Thoracic aorta (tissue), 2 donors: ENCODE data around the gene STAT5B. TPM values are rescaled to one million over a fixed set of nuclear protein-coding genes. Genes with fewer than 3 reads are reported as not detected.
"Not testable (repeated sequence)": the region's sequence is repeated elsewhere in the genome, so short reads cannot be mapped to it uniquely, and the experiment has no call there.

ENCODE experiments used
- ATAC-seq: fragments of 150-250 bp; one replicate; pipeline ENCODE4 v1.8.0; 2017; ENCODE audit warnings: low read depth; ENCODE audit not compliant: insufficient number of reproducible peaks, low FRiP score
- DNase-seq: peaks from one replicate; pipeline ENCODE4 v3.0.0-alpha.2; 2020; ENCODE audit warnings: low spot score
- H3K27ac ChIP-seq, 2 donors: fragments of 200-600 bp; sonication (generic); 1 replicate in 1 of 2; 2 replicates in 1 of 2; pipeline ENCODE4 v1.5.1; 2016; ENCODE audit warnings: mild to moderate bottlenecking in 2 of 2, moderate library complexity in 2 of 2
- H3K27me3 ChIP-seq: fragments of 200-600 bp; sonication (generic); replicated peaks from 2 replicates; pipeline ENCODE4 v1.6.0; 2016; ENCODE audit warnings: mild to moderate bottlenecking; ENCODE audit not compliant: insufficient read depth
- H3K36me3 ChIP-seq: fragments of 200-600 bp; sonication (generic); one replicate; pipeline ENCODE4 v1.5.1; 2016
- H3K4me1 ChIP-seq, 2 donors: fragments of 200-600 bp; sonication (generic); 1 replicate in 1 of 2; 2 replicates in 1 of 2; pipeline versions ENCODE4 v1.5.1 to v1.6.0; 2016; ENCODE audit warnings: low read depth in 2 of 2, mild to moderate bottlenecking in 1 of 2; ENCODE audit not compliant: control insufficient read depth in 1 of 2
- H3K4me3 ChIP-seq: fragments of 200-600 bp; sonication (generic); 2 replicates; pipeline ENCODE4 v1.5.1; 2016; ENCODE audit warnings: mild to moderate bottlenecking
- H3K9me3 ChIP-seq: fragments of 200-600 bp; sonication (generic); 2 replicates; pipeline ENCODE4 v1.5.1; 2016
- CTCF ChIP-seq: fragments of 200-600 bp; sonication (generic); IDR thresholded peaks from one replicate; pipeline ENCODE4 v1.5.1; 2019; ENCODE audit warnings: antibody characterized with exemption
- total RNA-seq, 2 donors: library from RNA; depleted of rRNA; stranded (reverse); fragments of >200 nt; gene quantifications; one replicate each; pipeline versions ENCODE4 v1.1.0 to v1.2.3, GENCODE V29; 2016

STAT5B gene
- total RNA-seq, 2 donors from 2014 or later: 95.2 to 117 TPM

GRCh38 chr17:42241871-42242270 is 34.3 kb downstream of the STAT5B start:
- Histone ChIP-seq H3K4me1 (no peaks in the 10 kb centered on the region), H3K36me3 (no peaks in the 10 kb centered on the region), H3K4me3 (no peak overlapping the region), H3K27ac (no peak overlapping the region), H3K9me3 (no peaks in the 10 kb centered on the region), H3K27me3 (no peaks in the 10 kb centered on the region)
- ATAC-seq (no peak), DNase-seq (no peak)
- no peak for TF ChIP-seq CTCF

GRCh38 chr17:42240863-42241262 is 35.3 kb downstream of the STAT5B start:
- H3K27ac ChIP-seq, H3K9me3 ChIP-seq, H3K4me3 ChIP-seq, ATAC-seq, DNase-seq, H3K27me3 ChIP-seq, H3K36me3 ChIP-seq, H3K4me1 ChIP-seq: not testable (repeated sequence)

- no peaks in the 10 kb centered on the region for H3K4me1 ChIP-seq
- ATAC-seq (no peak), DNase-seq (no peak)
- no peak overlapping the region for H3K4me3 ChIP-seq
- H3K36me3 ChIP-seq: no peaks in the 10 kb centered on the region
- H3K9me3 ChIP-seq: no peaks in the 10 kb centered on the region
- no peak for TF ChIP-seq CTCF
- no peaks in the 10 kb centered on the region for H3K27me3 ChIP-seq
- no peak overlapping the region for H3K27ac ChIP-seq
Measured at GRCh38 chr17:42240201-42240600, 36.0 kb downstream of the STAT5B start.

- not testable (repeated sequence) for H3K27me3 ChIP-seq, H3K4me3 ChIP-seq, H3K27ac ChIP-seq, H3K9me3 ChIP-seq, ATAC-seq, H3K36me3 ChIP-seq, DNase-seq, H3K4me1 ChIP-seq
Measured at GRCh38 chr17:42239576-42239975, 36.6 kb downstream of the STAT5B start.

GRCh38 chr17:42236760-42237159 is 39.4 kb downstream of the STAT5B start:
- no peaks in the 10 kb centered on the region for H3K36me3 ChIP-seq
- H3K4me1 ChIP-seq: peaks cover 8 to 14% of the 10 kb centered on the region in 2 donors
- no peak overlapping the region for H3K4me3 ChIP-seq
- ATAC-seq (no peak), DNase-seq (no peak)
- H3K9me3 ChIP-seq: no peaks in the 10 kb centered on the region
- TF ChIP-seq CTCF: no peak
- no peaks in the 10 kb centered on the region for H3K27me3 ChIP-seq
- H3K27ac ChIP-seq: no peak overlapping the region

- TF ChIP-seq CTCF: no peak
- no peak overlapping the region for H3K4me3 ChIP-seq
- H3K27ac ChIP-seq: no peak overlapping the region
- DNase-seq (no peak), ATAC-seq (no peak)
- H3K4me1 ChIP-seq: peaks cover 8 to 14% of the 10 kb centered on the region in 2 donors
- H3K9me3 ChIP-seq: no peaks in the 10 kb centered on the region
- H3K36me3 ChIP-seq: no peaks in the 10 kb centered on the region
- no peaks in the 10 kb centered on the region for H3K27me3 ChIP-seq
Measured at GRCh38 chr17:42233994-42234393, 42.2 kb downstream of the STAT5B start.
